ENCODE data around the gene GAST.

GAST gene

DNA sequence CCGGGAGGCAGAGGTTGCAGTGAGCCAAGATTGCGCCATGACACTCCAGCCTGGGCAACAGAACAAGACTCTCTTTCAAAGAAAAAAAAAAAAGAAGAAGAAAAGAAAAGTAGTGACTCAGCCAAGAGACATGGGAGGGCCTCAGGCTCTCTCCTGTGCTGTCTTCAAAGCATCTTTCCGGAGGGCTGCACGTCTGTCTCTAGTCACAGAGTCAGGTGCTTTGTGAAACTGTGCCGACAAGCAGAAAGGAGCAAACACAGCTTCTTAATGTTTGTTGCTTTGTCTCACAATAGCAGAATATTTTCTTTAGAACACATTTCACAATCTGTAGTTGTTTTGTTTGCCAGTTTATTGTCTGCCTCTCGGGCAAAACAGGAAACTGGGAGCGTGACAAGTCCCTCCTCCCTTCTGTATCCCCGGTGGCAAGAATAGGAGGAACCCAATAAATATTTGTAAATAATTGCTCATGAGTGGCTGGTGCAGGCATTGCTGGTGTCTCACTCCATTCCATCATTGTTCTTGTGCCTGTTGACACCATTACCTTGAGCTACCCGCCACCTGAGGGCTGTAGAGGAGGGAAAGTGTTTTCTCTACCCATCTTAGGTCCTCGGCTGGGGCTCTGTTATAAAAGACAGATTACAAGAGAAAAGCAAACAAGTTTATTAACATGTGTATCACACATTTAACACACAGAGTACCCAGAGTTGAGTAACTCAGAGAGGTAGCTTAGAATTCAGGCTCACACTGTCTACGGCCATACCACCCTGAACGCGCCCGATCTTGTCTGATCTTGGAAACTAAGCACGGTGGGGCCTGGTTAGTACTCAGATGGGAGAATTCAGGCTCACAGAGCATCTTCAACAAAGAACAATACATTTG lies 5.5 kb downstream of the GAST start:
- no peak for DNase-seq

DNA sequence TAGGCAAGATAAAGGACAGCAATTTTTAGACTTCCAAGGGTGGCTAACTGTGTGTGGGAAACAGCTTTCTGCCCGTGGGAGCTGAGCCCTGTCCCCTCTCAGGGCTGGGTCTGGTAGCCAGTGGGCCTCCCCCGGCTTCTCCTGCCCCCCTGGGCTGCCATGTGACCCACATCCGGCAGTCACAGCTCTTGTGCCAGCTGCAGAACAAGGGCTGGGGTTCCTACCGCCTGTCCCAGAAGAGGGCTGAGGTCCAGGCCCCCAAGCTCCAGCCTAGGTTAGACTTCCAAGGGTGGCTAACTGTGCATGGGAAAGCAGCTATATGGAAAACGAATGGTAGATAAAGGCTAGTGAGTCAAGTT lies 6.1 kb downstream of the GAST start:
- no peak for DNase-seq

DNA sequence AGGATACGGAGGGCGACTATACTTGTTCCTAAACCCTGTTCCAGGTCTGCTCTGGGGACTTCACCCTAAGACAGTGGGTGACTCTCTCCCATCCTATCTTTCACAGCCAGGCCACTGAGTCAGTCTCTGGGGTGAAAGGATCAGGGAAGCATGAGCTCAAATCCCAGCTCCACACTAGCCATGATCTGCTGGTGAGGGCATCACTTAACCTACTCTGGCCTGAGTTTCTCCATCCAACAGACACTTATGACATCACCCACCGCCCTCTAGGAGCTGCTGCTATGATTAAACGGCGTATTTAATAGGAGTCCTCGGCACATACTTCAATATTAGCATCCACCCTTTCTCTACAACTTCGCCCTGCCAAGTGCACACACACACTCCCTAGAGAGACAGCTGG lies 10.1 kb downstream of the GAST start:
- DNase-seq = no peak

DNA sequence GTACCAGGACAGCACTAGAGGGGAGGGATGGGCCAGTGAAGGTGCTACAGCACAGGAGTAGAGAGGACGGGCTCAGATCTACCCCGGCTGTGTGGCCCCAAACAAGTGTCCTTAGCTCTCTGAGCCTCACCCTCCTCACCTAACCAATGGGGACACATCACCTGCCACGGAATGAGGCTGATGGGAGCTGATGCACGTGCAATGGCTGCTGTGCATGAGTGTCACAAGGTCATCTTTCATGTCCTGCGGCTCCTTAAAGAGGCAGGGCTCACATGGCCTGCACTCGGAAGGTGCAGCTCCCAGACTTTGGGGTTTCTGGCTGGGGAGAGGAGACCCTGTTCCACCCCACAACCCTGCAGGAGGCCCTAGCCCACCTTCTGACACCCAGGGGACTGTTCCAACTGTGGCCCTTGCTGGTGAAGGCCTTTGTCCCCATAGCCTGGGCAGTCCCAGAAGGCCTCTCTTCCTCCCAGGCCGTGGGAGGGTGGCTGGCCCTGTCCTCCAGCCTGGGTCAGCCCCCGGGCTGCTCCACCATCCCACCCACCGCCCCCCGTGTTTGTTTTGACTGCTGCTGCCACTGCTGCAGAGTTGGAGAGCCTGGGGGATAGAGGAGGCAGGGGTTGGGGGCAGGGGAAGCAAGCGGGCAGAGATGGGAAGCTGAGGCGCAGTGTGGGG lies 11.8 kb downstream of the GAST start:
- DNase-seq = no peak

DNA sequence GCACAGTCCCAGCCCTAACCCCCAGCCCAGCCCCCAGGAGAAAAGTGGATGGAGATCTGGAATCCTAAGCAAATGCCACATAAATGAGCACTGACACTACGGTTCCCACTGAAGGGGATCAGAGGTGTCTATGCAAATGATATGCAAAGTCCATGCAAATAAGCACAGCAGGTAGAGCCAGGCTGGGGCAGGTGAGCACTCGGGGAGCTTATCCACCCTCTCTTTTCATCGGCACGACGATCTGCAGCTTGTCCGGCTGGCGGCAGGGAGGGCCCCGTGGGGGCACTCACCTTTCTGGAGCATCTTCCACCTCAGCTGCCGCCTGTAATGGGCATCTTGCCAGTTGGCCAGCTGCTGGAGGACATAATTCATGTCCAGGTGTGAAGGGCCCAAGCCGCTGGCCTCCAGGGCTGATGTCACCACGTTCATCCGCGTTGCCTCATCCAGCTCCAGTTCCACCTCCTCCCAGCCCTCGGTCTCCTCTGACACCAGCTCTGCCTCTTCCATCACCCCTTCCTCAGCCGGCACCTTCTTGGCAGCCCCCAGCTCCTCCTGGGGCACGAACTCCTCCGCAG lies 12.4 kb downstream of the GAST start:
- no peak for DNase-seq

DNA sequence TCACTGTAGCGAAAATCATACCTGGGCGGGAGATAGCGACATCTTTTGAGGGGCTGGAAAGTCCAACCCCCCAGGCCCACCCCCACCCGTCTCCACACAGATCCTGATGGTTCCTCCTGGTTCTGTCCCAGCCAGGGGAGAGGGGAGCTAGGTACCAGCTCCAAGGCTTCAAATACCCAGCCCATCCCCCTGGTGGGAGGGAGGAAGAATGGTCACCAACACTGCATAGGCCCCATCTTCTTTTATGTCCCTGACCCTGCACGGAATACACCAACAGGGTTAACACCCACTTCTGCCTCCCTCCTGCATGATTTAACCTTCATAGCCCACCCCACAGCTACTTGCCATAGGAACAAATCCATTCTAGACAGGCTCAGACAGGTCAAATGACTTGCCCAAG lies 13.0 kb downstream of the GAST start:
- no peak for DNase-seq

DNA sequence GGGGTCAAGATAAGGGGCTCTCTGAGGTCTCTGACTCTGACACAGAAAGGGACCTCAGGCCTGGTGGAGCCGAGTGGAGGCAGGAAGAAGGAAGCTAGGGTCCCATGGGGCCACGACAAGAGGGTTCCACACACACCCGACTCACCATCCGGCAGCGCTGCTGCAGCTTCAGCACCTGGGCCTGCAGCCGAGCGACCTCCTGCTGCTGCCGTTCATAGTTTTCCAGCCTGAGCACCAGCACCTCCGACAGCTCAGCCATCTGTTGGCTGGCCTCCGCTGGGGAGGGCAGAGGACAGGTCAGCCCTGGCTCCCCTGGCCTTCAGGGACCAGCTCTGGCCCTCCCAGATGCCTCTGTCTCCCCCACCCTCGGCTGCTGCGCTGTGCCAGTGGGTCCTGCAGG lies 15.9 kb downstream of the GAST start:
- DNase-seq = no peak

DNA sequence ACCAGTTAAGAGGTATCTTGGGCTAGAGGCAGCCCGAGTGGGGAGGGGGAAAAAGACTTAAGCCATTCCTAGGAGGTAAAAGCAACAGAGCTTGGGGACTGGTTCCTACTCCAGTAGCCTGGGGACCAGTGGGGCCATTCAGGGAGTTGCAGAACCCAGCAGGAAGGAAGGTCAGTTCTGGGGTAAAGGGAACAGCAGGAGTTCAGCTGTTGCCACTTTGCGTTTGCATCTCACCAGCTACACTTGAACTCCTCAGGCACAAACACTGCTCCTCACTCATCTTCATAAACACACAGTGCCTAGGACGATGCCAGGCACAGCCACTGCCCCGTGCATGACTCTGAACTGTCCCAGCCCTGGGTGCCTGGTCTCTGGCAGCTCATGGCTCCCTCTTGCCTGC lies 18.3 kb downstream of the GAST start:
- DNase-seq = no peak

DNA sequence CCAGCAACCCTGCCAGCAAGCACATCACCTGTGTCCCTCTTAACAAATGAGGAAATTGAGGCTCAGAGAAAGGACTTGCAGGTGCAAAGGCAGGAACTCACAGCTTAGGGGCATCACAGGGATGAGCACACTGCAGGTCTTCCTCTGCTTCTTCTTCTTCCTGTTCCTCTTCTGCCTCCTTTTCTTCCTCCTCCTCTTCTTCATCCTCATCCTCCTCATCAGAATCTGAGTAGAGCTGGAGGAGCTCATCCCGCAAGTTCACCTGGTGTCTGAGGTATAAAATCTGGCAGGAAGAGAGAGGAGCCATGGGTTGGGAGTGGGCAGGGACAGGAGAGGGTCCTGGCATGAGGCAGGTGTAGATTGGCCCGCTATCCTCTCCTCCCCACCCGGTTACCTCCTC lies 19.7 kb downstream of the GAST start:
- no peak for DNase-seq

DNA sequence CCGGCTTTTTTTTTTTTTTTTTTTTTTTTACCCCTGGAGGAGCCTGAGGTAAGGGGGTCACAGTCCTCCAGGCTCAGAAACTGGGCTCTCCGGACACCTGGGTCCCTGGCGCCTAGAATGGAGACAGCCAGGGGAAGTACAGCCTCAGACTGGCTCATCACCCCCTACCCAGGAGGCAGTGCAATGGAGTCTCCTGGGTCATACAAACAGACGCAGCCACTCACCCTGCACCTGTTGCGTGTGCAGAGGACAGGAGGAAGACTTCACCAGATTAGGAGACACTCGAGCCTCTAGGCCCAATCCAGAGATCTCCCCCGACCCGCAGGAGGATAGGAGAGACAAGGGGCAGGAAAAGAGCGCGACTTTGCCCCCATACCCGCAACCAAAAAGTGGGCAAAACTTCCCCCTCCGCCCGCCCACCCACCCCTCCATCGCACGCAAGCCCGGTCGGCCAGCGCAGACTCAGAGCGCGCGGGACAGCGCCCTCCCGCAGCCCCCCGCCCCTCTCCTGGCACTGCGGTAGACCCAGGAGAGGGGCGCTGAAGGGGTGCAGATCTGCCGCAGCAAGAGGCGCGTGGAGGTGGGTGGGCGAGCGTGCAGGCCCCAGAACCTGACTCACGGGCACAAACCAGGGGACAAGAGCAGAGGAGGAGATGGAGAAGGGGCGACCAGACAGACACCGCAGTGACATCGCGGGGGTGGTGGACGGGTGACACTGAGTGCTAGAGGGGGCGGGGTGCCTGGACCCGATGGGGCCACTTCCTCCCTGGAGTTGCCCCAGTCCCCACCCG lies 21.4 kb downstream of the GAST start:
- DNase-seq = no peak

DNA sequence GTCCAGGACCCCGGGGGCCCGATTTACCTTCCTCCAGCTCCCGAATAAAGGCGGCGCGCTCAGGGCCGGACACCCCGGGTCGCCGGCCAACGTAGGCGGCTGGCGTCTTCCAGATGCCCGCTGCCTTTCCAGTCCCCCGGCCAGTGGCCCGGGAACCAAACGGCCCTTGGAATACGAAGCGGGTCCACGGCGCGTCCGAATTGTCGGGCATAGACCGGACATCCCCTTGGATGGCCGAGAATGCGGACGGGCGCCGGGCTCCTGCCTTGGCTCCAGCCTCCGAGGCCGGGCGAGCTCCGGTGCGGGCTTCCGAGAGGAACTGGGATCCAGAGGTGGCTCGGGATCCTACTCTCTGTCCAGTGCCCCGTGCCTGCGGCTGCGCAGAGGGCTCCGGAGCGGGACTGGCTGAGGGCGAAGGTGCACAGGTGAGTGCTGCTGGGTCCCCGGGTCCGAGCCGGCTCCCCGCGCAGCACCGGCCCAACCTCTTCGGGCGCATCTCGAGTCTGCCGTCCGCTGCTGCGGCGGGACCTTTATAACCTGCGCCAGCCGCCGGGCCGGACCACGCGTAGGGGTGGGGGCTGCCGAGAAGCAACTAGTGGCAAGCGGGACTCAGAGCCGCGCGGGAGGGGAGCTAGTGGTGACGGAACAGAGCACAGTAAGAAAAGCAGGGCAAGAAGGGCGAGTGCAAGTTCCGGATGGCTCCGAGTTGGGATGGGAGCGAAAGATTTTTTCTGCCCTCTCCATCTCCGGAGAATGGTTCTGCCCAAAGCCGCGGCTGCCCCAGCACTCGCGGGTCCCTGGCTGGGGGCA lies 22.2 kb downstream of the GAST start, which contains the start of gene HAP1:
Gene HAP1 (minus strand): TSS at position 505 of the 810 bp plus-strand sequence. CDS start 9 bp downstream, at position 496.
- DNase-seq = peak; percentile 54

DNA sequence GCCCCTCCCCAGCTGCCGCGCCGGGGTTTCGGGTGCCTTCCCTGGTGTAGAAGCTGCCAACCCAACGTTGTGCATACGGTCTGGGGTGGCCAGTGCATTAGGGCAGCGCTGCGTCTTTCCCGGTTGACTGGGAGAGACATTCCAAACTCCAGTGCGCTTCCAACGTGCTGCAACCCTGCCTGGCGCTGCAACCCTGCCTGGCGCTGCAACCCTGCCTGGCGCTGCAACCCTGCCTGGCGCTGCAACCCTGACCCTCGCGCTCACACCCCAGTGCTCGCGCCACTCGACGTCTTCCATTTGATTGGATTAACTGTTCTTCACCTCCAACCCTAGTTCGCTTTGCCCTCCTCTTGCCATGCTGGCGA lies 22.8 kb downstream of the GAST start:
- DNase-seq = no peak

DNA sequence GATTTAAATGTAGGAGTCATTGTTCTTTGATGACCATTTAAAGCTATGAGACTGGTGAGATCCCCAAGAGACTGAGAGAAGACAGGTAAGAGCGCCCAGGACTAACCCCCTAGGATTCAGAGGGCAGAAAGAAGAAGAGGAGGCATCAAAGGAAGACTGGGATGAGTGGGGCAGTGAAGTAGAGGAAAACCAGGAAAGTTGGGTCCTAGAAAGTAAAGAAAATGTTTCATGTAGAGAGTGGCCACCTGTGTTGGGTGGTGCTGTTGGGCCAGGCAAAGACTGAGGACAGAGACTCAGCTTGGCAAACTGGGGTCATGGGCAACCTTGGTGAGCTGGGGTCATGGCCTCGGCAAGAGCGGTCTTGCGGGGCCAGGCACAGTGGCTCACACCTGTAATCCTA lies 23.6 kb downstream of the GAST start:
- no peak for DNase-seq

DNA sequence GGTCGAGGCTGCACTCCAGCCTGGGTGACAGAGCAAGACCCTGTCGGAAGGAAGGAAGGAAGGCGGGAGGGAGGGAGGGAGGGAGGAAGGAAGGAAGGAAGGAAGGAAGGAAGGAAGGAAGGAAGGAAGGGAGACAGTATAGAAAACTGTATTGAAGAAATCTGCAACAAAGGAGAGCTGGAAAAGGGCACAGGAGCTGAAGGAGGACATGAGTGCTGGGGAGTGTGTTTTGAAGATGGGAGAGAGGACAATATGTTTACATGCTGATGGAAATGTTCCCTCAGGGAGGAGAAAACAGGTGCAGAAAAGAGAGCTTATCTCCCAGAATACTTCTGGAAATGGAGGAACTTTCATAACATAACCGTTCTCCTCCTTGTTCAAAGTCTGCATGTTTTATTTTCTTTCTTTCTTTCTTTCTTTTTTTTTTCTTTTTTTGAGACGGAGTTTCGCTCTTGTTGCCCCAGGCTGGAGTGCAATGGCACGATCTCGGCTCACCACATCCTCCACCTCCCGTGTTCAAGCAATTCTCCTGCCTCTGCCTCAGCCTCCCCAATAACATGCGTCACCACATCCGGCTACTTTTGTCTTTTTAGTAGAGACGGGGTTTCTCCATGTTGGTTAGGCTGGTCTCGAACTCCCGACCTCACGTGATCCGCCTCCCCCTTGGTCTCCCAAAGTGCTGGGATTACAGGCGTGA lies 25.0 kb downstream of the GAST start:
- no peak for DNase-seq

DNA sequence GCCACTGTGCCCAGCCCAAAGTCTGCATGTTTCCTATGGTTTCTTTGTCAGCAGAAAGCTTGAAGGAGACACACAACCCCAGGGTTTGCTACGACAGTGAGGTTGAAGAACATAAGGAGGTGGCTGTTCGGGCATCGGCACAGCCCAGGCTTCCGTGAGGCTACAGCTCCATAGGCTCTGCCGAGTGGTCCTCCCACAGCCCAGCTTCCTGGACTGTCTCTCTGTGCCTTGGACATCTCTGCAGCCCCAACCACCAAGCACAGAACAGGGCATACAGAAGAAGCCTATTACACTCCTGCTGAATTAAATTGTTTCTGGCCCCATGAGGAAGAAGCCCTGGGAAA lies 25.5 kb downstream of the GAST start:
- DNase-seq = no peak

DNA sequence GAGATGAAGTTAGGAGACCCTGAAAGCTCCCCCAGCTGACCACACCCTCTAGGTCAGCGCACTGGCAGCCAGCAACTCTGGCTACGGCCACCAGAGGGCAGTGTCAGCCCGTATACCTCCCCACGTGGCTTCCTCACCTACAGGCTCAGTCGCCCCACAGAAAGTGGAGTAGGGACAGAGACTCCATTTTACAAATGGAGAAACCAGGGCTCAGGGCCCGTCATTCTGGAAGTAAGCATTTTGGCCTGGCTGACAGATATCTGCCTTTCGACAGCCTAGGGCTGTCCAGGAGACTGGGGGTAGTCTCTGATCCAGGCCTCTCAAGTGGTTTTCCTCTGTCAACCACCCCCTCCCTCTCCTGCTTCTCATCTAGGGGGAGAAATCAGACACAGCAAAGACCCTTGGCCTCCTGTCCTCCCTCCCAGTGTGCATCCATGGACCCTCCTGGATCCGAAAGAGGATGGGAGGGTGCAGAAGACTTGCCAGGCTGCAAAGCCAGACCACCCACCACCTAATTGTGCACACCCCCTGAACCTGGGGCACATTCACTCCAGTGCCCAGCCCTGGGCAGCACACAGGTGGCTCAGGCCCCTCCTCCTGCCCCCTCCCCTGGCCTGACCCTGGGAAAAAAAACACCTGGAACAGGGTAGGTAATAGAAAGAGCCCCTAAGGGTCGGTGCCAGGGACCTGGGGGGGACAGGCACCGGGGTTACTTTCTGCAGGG lies 26.1 kb downstream of the GAST start:
- peak; percentile 91 for DNase-seq

DNA sequence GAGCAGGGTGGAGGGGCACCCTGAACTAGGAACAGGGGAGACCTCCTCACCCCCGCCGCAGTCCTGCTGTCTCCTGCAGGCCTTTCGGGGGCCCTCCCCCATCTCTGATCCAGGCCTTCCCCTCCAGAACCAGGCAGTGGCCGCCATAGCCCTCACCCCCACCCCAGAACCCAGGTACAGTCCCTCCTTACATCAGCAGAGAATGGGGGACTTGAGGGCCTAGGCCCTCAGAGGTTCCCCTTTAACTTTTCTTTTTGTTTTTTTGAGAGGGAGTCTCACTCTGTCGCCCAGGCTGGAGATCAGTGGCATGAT lies 26.6 kb downstream of the GAST start:
- no peak for DNase-seq

DNA sequence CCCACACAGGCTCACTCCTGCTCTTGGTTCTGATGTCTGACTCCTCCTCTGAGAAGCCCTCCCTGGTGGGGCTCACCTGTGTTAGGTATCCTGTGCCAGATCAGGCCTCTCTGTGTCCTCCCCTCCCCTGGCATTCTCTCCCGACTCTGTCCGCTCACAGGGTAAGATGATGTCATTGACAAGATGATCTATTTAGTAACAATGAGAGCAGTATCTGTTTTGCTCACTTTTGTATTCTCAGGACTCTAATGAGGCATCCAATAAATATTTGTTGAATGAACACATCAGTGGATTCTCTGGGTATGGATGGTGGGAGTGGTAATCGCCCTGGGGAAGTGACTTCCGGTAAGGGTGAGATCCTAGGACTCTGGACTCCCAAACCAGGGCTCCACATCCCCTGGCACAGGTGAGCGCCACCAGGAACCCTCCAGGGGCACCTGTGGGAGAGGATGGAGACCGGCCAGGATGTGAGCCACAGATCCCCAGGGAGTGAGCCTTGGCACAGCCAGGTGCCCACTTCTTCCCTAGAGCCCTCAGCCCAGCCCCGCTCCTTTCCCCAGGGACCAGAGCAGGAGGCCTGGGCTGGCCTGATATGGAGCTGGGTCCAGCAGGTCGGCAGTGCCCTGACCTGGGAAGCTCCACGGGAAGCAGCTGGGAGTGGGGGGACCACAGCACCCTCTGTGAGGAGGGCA lies 27.7 kb downstream of the GAST start:
- no peak for DNase-seq

DNA sequence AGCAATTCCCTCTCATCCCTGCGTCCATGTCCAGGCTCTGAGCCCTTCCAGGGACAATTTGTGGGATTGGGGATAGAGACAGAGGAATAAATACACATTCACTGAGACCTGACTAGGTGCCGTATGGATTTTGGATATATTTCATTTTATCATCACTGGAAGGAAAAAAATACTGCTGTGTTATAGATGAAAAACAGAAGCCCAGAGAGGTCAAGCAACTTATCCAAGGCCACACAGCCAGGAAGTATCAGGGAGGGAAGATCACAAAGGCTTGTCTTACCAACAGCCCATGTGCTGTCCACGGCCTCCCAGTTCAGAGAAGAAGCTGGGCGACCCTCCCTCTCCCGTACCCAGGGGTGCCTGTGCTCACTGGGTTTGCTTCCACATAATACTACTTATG lies 28.4 kb downstream of the GAST start:
- DNase-seq = no peak

DNA sequence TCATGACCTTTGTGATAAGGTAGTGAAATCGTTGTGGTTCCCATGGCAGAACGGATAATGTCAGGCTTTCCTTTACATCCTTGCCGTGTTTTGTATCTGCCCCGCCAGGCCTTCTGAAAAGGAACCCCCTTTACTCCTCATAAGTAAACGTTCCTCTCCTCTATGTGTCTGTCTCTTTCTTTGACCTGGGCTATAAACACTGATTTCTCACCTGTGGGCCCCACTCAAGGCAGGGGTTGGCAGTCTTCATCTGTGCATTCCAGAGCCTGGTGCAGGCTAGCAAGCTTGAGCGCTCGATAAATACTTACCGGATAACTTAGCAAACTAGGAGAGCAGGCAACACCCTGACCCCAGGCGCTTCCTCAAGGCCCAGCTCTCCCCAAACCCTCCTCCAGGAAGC lies 29.6 kb downstream of the GAST start:
- no peak for DNase-seq

DNA sequence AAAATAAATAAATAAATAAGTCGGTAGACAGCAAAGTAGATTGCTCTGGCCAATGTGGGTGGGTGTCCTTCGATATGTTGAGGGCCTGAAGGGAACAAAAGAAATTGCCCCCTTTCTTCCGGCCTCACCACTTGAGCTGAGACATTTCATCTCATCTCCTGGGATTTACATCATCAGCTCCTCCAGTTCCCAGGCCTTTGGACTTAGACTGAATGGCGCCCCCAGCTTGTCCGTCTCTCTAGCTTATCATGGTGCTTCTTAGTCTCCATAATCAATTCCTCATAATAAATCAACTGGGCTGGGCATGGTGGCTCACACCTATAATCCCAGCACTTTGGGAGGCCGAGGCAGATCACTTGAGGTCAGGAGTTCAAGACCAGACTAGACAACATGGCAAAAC lies 36.1 kb downstream of the GAST start:
- no peak for DNase-seq
